Endothelial cell (in vitro differentiated cells): ENCODE data around the gene DAD1. TPM values are rescaled to one million over a fixed set of nuclear protein-coding genes. Genes with fewer than 3 reads are reported as not detected.

Experiments
- DNase-seq: peaks from one replicate; pipeline ENCODE4 v3.0.0; 2021; ENCODE audit warnings: low spot score
- H3K27ac Mint-ChIP-seq: one replicate; pipeline ENCODE4 v1.8.0; 2021; ENCODE audit warnings: mixed read lengths, inconsistent platforms; ENCODE audit not compliant: unreplicated experiment
- H3K27me3 Mint-ChIP-seq: one replicate; pipeline ENCODE4 v1.8.0; 2021; ENCODE audit warnings: mild to moderate bottlenecking, moderate library complexity, mixed read lengths, inconsistent platforms; ENCODE audit not compliant: unreplicated experiment
- H3K36me3 Mint-ChIP-seq: one replicate; pipeline ENCODE4 v1.8.0; 2021; ENCODE audit warnings: mild to moderate bottlenecking, low read depth, mixed read lengths, inconsistent platforms; ENCODE audit not compliant: unreplicated experiment
- H3K4me1 Mint-ChIP-seq: one replicate; pipeline ENCODE4 v1.8.0; 2021; ENCODE audit warnings: mild to moderate bottlenecking, mixed read lengths, inconsistent platforms; ENCODE audit not compliant: unreplicated experiment
- H3K4me3 Mint-ChIP-seq: one replicate; pipeline ENCODE4 v1.8.0; 2021; ENCODE audit warnings: mild to moderate bottlenecking, mixed read lengths, inconsistent platforms; ENCODE audit not compliant: unreplicated experiment
- H3K9me3 Mint-ChIP-seq: one replicate; pipeline ENCODE4 v1.8.0; 2021; ENCODE audit warnings: mixed read lengths, inconsistent platforms; ENCODE audit not compliant: unreplicated experiment
- CTCF ChIP-seq: fragments of 200-600 bp; sonication (generic); IDR thresholded peaks from one replicate; pipeline ENCODE4 v1.5.0; 2021; ENCODE audit warnings: antibody characterized with exemption; ENCODE audit not compliant: unreplicated experiment
- total RNA-seq: library from RNA; stranded (reverse); fragmentation: NEBNext Ultra II Directional; extraction: Animal tissue kit (Norgen Biotek cat#: 25700); gene quantifications from one replicate; pipeline ENCODE4 v1.2.1, GENCODE V29; 2021; ENCODE audit not compliant: unreplicated experiment

DAD1 gene
- total RNA-seq, 1 donor from 2014 or later: 250 TPM

- Mint-ChIP-seq H3K36me3 (no peaks in the 10 kb centered on the region), H3K27me3 (peaks cover 13% of the 10 kb centered on the region), H3K4me3 (peak overlapping the region; percentile 42), H3K9me3 (no peaks in the 10 kb centered on the region), H3K4me1 (peaks cover 78% of the 10 kb centered on the region), H3K27ac (peak overlapping the region; percentile 86)
- no peak for TF ChIP-seq CTCF
- no peak for DNase-seq
Measured at GRCh38 chr14:22549324-22549962, 39.6 kb downstream of the DAD1 start.

GRCh38 chr14:22547948-22548750 lies 40.9 kb downstream of the DAD1 start:
- Mint-ChIP-seq H3K4me1 (peaks cover 82% of the 10 kb centered on the region), H3K27me3 (peaks cover 11% of the 10 kb centered on the region), H3K36me3 (no peaks in the 10 kb centered on the region), H3K4me3 (peak overlapping the region; percentile 10), H3K9me3 (no peaks in the 10 kb centered on the region), H3K27ac (peak overlapping the region; percentile 38)
- no peak for DNase-seq
- TF ChIP-seq CTCF: no peak

- Mint-ChIP-seq H3K4me1 (peaks cover 82% of the 10 kb centered on the region), H3K9me3 (no peaks in the 10 kb centered on the region), H3K36me3 (no peaks in the 10 kb centered on the region), H3K27ac (peak overlapping the region; percentile 92), H3K27me3 (peaks cover 11% of the 10 kb centered on the region), H3K4me3 (no peak overlapping the region)
- no peak for DNase-seq
- TF ChIP-seq CTCF: no peak
Measured at GRCh38 chr14:22547313-22547947, 41.6 kb downstream of the DAD1 start.

- TF ChIP-seq CTCF: no peak
- Mint-ChIP-seq H3K4me1 (peaks cover 75% of the 10 kb centered on the region), H3K27me3 (peaks cover 11% of the 10 kb centered on the region), H3K36me3 (no peaks in the 10 kb centered on the region), H3K9me3 (no peaks in the 10 kb centered on the region), H3K27ac (peak overlapping the region; percentile 93), H3K4me3 (no peak overlapping the region)
- DNase-seq: no peak
Measured at GRCh38 chr14:22546722-22547071, 42.3 kb downstream of the DAD1 start.
